ENCODE data around the gene ADRA2A.

ADRA2A gene

DNA sequence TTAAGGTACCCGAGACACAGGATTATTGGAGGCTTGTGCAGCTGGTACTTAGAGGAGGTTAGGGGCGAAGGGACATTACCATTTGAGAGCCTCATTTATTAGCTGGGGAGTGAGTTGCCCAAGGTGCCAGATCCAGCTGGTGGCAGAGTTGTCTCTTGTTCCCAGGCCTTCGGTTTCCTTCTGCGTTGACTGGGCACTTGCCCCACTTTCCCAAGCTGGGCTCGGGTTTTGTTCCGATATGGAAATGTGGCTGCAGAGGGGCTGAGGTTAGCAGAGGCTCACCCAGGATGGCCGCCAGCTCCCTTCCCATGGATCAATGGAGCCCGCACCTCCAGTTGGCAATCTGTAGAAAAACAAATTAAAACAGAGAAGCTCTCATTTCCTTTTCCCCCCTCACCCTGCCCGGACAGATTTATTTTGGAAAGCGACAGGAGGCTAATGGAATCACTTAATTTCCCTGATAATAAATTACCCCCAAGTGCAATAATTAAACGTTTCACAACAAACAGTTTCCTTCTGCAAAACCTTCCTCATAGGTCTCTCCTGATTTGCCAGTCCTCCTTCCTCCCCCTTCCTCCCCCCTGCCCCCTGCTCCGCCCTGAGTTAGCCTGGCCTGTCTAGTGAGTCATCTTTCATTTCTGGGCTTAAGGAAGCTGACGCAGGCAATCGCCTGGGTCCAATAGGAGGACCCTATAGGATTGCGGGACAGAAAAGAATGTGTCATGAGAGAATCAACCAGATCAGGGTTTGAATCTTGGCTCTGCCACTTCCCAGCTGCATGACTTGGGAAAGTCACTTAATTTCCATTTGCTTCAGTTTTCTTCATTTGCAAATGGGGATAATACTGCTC, 51.7 kb downstream of the ADRA2A start:
- DNase-seq (ENCODE audit: low read depth, low spot score): no peak
- H3K4me1 ChIP-seq (ENCODE audit: insufficient read depth, insufficient read length): no peaks in the 10 kb centered on the region
- no peak overlapping the region for H3K4me3 ChIP-seq (ENCODE audit: insufficient read length, low read depth)
- H3K9ac ChIP-seq (ENCODE audit: insufficient read length, low read depth): no peak overlapping the region
- no peaks in the 10 kb centered on the region for H3K27me3 ChIP-seq (ENCODE audit: insufficient read depth, insufficient read length)
- TF ChIP-seq SUZ12 (IDR thresholded peaks at IDR 0.05; ENCODE audit: extremely low read depth, insufficient read depth, insufficient read length) (no peak), YY1 (IDR thresholded peaks at IDR 0.05; ENCODE audit: insufficient read depth, insufficient read length) (no peak)
- no peaks in the 10 kb centered on the region for H3K36me3 ChIP-seq (ENCODE audit: insufficient read depth, insufficient read length, low read length)
- no peaks in the 10 kb centered on the region for H3K9me3 ChIP-seq (ENCODE audit: insufficient read depth, low read length)

DNA sequence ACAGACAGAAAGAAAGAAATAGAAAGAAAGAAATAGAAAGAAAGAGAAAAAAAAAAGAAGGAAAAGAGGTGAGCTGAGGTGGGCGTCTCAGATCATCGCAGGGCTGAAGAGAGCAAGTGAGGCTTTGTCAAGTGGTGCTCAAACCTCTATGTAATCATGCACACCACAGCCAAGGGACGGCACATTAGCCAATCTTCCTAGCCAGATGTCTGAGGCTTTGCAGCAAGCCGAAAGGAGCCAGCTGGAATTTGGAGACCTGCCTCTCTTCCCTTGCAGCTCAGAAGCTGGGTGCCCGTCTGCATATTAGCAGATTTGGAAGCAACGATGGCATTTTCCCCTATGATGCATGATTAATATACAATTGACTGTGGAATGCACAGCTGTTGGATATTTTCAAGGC, 52.5 kb downstream of the ADRA2A start:
- DNase-seq (ENCODE audit: low read depth, low spot score): no peak
- Histone ChIP-seq H3K9me3 (ENCODE audit: insufficient read depth, low read length) (no peaks in the 10 kb centered on the region), H3K9ac (ENCODE audit: insufficient read length, low read depth) (no peak overlapping the region), H3K36me3 (ENCODE audit: insufficient read depth, insufficient read length, low read length) (no peaks in the 10 kb centered on the region), H3K27me3 (ENCODE audit: insufficient read depth, insufficient read length) (no peaks in the 10 kb centered on the region), H3K4me1 (ENCODE audit: insufficient read depth, insufficient read length) (no peaks in the 10 kb centered on the region), H3K4me3 (ENCODE audit: insufficient read length, low read depth) (no peak overlapping the region)
- TF ChIP-seq YY1 (IDR thresholded peaks at IDR 0.05; ENCODE audit: insufficient read depth, insufficient read length) (no peak), ZNF274 (IDR thresholded peaks at IDR 0.05; ENCODE audit: low read depth, low read length) (no peak), SUZ12 (IDR thresholded peaks at IDR 0.05; ENCODE audit: extremely low read depth, insufficient read depth, insufficient read length) (no peak)

DNA sequence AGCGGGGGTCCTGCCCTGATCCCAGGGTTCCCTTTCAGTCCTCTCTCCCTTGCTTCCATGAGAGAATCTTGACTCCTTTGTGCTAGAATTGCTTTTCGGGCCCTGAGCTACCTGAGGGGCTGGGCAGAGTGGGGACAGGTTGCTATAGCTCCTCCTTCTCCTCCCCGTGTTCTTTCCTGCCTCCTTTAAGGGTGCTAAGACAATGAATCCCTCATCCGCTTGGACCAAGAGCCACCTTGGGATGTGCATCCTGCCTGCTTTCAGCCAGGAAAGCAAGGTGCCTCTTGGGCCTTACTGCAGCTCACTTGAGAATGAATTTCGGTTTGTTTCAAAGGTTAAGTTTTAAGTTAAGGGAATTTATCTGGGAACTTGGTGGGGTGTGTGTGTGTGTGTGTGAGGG, 53.6 kb downstream of the ADRA2A start:
- TF ChIP-seq ZNF274 (IDR thresholded peaks at IDR 0.05; ENCODE audit: low read depth, low read length) (no peak), YY1 (IDR thresholded peaks at IDR 0.05; ENCODE audit: insufficient read depth, insufficient read length) (no peak), SUZ12 (IDR thresholded peaks at IDR 0.05; ENCODE audit: extremely low read depth, insufficient read depth, insufficient read length) (no peak)
- Histone ChIP-seq H3K36me3 (ENCODE audit: insufficient read depth, insufficient read length, low read length) (no peaks in the 10 kb centered on the region), H3K27me3 (ENCODE audit: insufficient read depth, insufficient read length) (no peaks in the 10 kb centered on the region), H3K9ac (ENCODE audit: insufficient read length, low read depth) (no peak overlapping the region), H3K4me3 (ENCODE audit: insufficient read length, low read depth) (no peak overlapping the region), H3K4me1 (ENCODE audit: insufficient read depth, insufficient read length) (no peaks in the 10 kb centered on the region), H3K9me3 (ENCODE audit: insufficient read depth, low read length) (no peaks in the 10 kb centered on the region)
- DNase-seq (ENCODE audit: low read depth, low spot score): no peak

Measured in NT2/D1 (cell line).